HG03135 (cell line): ENCODE data around the gene PSMC5.

Experiments used
- ATAC-seq: cut with Tn5 transposase; IDR thresholded peaks from one replicate; pipeline ENCODE4 v1.9.1; 2021; ENCODE audit warnings: mild to moderate bottlenecking, moderate library complexity; ENCODE audit not compliant: unreplicated experiment

Gene PSMC5

DNA sequence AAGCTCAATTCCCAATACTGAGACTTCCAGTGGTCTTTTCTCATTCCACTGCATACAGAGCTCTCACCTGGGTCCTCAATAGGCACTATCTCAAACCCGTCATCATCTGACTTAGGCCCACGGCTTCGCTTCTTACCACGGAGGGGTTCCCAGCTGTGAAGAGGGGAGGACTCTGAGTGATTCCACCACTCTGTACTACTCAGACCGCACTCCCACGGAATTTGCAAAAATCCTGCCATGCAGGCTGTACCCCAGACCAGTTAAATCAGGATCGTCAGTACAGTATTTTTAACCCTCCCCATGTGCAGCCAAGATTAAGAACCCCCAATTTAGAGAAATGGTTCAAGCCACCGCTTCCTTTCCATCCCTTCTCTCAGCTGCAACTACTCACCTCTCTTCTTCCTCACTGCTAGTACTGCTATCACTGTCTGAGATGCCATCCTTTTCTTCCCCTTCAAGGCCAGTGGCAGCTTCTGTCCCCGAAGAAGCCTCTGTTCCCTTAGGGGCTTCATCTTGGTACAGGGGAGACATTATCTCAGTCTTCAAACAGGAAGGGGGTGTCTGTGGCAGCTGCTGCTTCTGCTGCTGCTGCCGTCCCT is 6.2 kb upstream of the PSMC5 start:
- no peak for ATAC-seq

DNA sequence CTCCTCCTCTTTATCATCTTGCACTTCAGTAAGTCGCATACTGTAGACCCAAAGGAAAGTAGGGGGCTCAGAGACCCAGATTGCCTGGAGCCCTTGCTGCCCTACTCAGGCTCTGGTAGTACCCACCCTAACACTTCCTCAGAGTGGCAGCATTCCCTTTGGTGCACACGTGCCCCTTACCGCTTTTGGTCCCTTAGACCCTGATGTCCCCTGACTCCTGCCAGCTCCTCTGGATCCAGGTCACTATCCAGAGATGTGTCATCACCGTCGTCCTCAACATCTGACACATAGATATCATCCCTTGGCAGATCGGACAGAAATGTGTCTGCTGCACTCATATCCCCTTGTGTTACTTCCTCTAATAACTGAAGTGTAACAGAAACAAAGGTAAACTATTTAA is 5.4 kb upstream of the PSMC5 start:
- no peak for ATAC-seq

DNA sequence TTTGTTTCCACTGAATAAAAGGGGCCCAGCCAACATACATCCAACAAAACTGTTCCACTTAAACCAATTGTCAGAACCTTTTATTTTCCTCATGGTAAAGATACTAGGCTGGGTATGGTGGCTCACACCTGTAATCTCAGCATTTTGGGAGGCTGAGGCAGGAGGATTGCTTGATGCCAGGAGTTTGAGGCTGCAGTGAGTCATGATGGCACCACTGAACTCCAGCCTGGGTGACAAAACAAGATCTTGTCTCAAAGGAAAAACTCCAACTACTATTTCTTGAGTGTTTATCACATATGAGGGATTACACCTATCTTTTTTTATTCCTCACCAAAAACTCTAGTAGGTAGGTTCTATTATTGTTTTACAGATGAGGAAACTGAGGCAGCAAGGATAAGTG is 4.7 kb upstream of the PSMC5 start:
- no peak for ATAC-seq

DNA sequence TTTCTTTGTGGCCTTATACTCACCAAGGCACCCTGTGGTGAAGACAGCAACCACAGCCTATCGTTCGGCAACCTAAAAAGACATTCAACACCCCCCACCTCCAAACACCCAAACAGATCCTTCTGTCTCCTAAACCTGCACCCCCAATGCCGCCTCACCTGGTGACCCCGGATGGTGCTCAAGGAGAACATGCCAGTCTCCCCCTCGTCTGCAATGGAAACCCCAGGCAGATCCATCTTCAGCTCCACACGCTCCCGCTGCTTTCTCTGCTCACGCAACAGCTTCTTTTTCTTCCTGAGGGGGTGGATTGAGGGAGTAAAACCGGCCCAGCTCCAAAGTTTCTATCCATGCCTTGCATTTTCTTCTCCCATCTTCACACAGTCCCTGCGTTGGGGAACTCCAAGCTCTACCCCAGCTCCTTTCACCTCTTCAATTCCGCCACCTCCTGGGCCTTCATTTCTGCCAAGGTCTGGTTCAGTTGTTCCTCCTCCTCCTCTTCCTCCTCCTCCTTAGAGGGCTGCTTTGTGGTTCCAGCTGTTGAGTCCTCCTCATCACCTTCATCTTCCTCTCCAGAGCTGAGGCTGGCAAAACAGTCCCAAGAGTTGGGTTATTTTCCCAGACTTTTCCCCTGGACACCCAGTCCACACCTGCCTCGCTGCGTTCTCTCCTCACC is 3.4 kb upstream of the PSMC5 start:
- ATAC-seq = no peak

DNA sequence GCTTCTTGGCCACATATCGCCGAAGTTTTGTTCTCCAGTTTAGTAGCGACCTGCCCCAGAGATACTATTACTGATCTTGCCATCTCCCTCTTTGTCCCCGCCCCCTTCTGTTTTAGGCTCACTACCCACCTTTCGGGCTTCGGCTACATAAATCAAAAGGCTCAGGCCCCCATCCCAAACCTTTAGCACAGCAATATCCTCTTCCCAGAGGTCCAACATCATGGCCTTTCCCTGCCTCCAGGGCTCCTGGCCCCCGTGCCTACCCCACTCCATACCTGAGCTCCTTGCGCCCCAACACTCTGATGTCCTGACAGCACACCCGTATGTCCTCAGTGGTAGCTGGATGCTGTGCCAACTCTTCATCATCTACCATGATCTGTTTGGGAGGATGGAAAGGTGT is 2.9 kb upstream of the PSMC5 start:
- no peak for ATAC-seq

DNA sequence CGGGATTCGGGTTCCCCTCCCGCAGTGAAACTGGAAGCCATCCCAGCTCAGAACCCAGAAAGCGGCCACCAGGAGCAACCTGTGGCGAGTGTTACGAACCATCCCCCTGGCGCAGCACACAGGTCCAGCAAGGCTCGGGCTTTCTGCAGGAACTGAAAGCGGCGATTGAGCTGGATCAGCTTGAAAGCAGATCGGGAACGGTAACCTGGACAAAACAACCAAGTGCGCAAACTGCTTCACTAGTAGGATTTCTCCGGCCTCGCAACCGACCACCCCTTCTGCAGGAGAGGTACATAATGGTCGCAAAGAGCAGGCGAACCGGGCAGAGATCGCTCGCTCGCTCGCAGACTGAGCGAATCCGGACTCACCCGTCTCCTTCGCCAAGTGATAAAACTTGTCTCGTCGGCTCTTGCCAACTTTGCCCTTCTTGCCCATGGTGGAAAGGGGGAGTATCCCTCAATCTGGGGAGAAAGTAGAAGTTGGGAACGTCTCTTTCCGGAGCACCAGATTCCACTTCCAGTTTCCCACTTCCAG is 696 bp upstream of the PSMC5 start:
- peak; percentile 3 for ATAC-seq

DNA sequence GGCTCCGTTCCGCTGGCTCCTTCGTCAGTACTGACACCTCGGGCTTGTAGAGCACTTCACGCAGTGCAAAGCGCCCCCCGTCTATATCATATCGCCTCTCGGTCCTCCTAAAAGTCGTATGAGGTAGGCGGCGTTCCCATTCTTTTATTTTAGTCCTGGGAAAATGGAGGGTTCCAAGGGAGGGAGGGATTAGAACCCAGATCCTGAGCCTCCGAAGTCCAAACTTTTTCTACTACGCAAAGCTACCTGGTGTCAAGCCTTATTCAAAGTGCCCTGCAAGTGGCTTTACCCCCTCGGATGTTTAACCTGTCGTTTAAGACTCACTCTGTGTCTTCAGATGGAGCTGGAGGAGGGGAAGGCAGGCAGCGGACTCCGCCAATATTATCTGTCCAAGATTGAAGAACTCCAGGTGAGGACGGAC is 580 bp downstream of the PSMC5 start:
- ATAC-seq = no peak

DNA sequence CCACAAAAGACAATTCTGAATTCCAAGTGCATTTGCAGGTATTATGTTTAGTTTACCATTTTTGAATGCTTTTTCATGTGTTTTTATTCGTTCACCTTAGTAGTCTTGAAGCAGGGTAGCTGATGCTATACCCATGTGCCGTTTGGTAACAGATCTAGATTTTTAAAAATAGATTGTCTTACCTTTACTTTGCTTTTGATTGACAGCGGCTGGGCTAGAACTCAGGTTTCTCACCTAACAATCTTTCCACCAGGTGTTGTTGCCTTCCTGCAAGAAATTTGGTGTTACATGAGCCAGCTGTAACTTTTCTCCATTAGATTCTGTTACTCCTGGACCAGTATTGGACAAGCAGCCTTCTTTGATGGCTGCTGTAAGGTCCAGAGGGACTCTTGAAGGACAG is 1.7 kb downstream of the PSMC5 start:
- ATAC-seq = no peak

DNA sequence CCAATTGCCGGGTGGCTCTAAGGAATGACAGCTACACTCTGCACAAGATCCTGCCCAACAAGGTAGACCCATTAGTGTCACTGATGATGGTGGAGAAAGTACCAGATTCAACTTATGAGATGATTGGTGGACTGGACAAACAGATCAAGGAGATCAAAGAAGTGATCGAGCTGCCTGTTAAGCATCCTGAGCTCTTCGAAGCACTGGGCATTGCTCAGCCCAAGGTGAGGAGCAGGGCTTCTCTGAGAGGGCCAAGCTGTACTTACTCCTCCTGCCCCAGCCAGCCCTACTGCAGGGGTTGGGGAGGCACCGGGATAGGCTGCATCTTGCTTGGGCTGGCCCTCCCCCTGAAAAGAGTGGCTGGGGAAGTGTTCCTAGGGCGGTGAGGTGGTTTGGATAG is 3.0 kb downstream of the PSMC5 start:
- ATAC-seq = no peak

DNA sequence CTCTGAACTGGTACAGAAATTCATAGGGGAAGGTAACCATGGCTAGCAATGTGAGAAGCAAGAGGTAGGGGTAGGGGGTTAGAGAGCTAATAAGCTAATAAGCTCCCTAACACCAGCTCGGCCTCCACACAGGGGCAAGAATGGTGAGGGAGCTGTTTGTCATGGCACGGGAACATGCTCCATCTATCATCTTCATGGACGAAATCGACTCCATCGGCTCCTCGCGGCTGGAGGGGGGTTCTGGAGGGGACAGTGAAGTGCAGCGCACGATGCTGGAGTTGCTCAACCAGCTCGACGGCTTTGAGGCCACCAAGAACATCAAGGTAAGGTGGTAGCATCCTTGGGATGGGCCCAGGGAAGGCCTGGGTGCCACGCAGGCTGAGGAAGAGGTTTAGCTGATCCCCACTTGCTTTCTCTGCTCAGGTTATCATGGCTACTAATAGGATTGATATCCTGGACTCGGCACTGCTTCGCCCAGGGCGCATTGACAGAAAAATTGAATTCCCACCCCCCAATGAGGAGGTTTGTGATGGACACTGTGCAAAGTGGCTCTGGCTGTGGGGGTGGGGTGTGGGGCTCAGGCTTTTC is 3.8 kb downstream of the PSMC5 start:
- ATAC-seq = no peak

DNA sequence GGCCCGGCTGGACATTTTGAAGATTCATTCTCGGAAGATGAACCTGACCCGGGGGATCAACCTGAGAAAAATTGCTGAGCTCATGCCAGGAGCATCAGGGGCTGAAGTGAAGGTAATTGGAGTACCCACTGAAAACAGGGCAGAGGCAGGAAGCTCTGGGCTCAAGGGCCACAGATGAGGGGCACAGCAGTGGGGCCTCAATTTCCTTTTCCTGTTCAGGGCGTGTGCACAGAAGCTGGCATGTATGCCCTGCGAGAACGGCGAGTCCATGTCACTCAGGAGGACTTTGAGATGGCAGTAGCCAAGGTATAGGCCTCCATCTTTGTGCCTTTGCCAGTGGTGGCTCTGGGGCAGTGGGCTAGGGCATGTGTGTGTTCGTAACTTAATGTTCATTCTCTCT is 4.3 kb downstream of the PSMC5 start:
- no peak for ATAC-seq

DNA sequence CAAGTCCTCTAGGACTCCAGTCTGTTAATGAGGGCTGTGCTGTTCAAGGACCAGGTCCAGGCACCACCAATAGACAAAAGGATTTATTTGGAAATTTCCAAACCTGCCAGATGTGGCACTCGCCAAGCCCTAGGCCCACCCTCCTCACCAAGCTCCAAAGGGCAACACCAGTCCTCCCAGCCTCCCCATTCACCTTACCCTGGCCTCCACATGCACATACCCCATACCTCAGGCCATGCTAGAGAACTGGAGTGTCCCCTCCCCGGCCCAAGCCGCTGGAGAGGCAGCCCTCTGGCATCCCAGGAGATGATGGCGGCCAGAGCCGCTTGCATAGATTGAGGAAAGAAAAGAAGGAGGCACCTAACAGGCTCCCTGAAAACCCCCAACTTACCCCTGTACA is 4.8 kb downstream of the PSMC5 start:
- no peak for ATAC-seq

DNA sequence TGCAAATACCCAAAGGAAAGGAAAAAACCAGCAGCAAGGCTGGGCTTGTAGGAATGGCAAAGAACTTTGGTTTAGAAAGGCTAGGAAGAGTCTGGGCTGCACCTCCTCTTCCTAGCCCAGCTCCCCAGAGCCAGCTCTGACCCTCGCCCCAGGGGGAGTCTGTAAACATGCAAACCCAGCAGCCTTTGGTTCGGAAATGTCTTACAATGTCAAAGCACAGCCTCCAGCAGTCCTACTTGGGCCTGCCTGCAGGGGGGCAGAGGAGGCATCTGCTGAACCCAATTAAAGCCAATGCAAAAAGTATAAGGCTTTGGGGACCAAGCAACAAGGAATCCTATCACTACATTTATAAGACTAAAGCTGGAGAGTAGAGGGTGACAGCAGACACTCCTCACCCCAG is 5.2 kb downstream of the PSMC5 start:
- no peak for ATAC-seq

DNA sequence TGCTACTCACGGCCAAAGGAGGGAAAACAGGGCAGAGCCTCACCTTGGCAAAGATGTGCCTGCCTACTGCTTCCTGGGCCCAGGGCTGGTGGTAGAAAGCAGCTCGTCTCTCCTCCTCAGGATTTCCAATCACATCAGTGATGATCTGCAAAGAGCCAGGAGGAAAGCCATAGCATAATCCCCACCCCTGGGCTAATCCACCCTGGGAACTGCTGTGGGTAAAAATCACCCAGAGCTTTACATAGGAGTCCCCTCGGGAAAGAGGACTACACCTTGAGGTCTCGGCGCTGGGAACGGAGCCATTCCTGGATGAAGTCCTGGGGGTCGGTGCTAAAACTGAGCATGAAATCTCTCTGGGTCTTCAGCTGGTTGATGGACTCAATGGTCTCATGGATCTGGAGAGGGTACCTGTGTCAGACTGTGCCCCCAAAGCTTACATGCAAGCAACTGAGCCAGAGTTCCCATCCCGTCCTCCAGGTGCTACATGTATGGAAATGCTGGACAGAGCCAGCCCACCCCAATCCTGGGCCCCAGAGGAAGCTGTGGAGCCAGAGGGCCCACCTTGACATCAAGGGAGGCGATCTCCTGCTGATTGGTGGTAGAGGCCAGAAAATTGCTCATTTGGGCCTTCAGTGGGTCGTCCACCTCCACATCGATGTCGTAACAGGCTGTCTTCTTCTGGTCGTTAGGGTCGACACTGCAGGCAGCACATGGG is 6.0 kb downstream of the PSMC5 start:
- ATAC-seq = no peak

DNA sequence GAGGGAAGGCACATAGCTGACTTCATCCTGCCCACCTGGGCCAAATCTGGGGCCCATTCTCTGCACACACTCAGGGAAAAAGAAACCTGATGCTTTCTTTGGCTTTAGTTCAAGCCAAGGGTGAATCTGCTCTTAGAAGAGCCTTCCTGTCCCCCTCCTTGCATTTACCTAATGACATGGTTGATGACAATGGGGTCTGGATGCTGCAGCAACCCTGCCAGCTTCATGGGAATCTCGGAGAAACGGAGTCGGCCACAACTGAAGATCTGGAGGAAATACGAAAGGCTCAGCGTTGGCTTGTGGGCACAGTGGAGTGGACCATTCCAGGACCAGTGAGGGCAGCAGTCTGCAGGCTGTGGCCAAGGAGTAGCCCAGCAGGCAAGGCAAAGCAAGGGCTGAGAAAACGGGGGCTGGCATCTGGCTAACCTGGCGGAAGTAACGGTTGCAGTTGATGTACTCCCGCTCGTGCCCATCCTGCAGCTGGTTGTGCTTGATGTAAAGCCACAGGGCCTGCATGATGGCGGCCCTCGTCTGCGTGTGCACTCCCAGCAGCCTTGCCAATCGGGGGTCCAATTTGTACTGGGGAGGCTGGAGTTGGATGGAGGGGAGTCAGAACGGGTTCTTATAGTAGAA is 6.6 kb downstream of the PSMC5 start:
- no peak for ATAC-seq

DNA sequence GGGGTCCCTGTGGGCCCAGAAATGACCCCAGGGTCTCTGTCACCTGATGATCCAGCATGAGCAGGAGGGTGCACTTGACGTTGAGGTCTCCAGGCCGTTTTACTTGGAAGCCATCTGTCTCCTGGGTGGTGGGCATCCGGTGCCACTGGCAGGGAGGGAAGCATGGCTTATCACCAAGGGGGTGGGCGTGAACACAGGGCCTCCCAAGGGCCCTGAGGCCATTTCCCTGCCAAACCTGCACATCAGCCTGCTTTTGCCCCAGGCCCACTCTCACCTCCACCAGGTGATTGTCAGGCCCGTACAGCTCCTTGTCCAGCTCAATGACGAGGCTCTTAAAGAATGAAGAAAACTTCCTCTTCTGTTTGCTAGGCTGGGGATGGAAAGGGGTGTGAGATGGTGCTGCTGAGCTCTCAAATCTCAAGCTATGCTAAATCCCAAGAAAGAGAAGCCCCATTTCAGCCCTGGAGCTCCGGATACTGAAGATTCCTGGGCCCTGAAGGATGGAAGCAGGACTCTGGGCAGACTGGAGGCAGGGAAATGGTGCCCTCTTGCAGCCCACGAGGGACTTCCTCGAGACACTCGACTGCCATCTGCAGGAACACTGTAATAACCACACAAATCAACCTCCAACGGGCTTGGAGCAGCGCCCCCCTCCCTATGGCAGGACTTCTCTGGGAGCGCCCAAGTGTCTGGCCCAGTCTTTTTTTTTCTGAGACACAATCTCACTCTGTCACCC is 7.4 kb downstream of the PSMC5 start:
- ATAC-seq = no peak

DNA sequence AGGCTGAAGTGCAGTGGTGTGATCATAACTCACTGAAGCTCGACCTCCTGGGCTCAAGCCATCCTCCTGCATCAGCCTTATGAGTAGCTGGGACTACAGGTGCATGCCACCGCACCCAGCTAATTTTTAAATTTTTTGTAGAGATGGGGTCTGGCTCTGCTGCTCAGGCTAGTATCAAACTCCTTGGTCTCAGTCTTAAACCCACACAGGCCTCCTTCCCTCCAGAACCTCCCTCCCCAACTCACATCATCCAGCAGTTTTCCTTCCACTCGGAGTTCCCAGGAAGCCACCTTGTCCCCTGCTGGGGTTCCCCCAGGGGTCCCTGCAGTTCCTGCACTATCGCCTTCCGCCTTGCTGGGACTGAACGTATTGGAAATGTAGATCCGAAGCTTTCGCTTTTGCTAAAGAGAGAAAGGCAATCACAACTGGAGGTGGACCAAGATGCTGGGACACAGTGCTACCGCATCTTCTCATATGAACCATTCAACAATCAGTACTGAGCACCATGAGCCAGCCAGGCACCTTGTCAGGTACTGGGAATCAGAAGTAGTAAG is 8.0 kb downstream of the PSMC5 start:
- no peak for ATAC-seq

DNA sequence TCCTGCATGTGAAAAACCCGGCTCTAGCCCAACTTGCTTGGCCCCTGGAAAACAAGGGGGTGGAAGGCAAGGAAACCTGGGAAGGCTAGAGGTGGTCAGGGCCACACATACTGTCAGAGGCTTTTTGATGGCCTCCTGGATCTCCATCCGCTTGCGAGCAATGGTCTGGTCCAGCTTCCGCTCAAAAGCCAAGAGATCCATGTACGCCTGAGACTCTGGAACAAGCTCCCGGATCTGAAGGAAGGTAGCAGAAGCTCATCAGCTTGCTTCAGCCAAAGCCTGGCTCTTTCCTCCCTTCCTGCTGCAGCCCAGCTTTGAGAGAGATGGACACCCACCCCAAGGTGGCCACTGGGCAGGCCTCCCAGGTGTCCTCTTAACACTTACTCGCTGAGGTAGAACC is 9.6 kb downstream of the PSMC5 start:
- no peak for ATAC-seq

DNA sequence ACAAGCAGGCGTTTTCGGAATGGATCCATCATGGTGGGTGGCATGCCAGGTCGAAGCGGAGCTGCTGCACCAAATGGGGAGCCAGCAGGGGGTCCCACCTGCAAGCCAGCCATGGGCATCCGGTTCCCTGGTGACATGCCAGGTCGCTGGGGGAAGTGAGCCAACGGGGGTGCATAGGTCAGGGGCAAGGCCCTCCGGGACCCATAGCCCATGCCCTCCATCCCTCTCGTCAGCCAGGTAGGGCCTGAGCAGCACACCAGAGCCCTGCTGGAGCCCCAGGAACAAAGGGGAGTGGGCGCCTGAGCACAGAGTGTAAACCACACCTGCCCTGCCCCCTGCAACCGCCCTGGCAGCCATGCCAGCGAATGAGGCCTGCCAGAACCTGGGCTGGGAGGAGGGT is 10.2 kb downstream of the PSMC5 start:
- no peak for ATAC-seq

DNA sequence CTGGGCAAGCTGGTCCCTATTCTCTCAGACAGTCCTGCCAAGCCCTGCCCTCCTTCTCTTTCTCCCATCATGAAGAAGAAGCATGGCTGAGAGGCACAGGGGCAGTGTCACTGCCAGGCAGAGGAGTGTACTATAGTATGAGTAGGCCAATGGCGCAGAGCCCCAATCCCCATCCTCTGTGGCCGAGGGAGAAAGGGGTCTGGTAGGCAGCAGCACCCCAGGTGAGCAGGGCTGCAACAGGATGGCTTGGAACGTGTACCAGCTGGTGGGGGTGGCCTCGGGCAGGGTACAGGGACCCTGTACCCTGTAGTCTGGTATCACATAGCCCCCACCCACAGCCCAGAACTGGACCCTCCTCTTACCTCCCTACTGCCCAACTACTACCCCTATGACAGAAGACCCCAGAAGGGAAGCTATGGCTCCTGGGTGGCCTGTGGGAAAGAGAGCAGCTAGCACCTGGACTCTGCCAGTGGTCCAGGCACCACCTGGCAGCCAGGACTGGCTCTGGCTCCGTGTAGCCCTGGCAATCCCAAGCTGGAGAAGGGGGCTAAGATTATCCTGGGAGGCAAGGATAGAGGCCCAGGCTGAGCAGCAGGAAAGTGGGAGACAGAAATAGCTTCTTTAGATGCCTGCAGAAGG is 10.8 kb downstream of the PSMC5 start:
- ATAC-seq = no peak
